Cardiac septum (tissue), 1 donor: ENCODE measurements around the gene C10orf71. TPM values are rescaled to one million over a fixed set of nuclear protein-coding genes. Genes with fewer than 3 reads are reported as not detected.
A peak's percentile ranks its signal among the peaks of the same experiment; 100 is the strongest.

ENCODE experiments used
- DNase-seq: peaks from one replicate; pipeline ENCODE4 v3.0.0-alpha.2; 2020; ENCODE audit warnings: low spot score
- intact Hi-C: fragments of 100-400 bp; cut with DNase I; formaldehyde crosslinking; loops from one replicate; pipeline ENCODE4 v1.14.0; 2022
- total RNA-seq: library from RNA; stranded (reverse); fragmentation: NEBNext Ultra II Directional; extraction: Animal tissue kit (Norgen Biotek cat#: 25700); gene quantifications from one replicate; pipeline ENCODE4 v1.2.1, GENCODE V29; 2021
- donor health status: DM: no; HTN: no; CAD: no.

Gene C10orf71
- total RNA-seq, 1 donor from 2014 or later: 163 TPM

- DNase-seq: peak; percentile 77
- intact Hi-C loops: no loop called here
Observed at GRCh38 chr10:49271346-49271745, 27.6 kb upstream of the C10orf71 start.

- intact Hi-C loops: loop anchor here (1.0 kb wide), 1 partner anchor 26 kb away; no protein-coding TSS in a partner anchor
- DNase-seq: peak; percentile 84
Observed at GRCh38 chr10:49272251-49273081, 26.5 kb upstream of the C10orf71 start.

- peak; percentile 59 for DNase-seq
- intact Hi-C loops: no loop called here
Observed at GRCh38 chr10:49273082-49273465, 25.9 kb upstream of the C10orf71 start.

DNA sequence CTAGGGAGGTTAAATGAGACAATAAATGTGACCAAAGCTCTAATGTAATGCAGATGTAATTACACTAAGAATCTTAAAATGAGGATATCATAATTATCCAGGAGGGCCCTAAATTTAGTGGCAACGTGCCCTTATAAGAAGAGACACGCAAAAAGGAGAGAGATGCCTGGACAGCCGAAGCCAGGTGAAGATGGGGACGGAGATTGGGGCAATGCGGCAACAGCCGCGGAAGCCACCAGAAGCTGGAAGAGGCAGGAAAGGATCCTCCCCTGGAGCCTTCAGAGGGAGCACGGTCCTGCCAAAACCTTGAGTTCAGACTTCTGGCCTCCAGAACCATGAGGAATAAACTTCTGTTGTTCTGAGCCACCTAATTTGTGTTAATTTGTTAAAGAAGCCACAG, 25.3 kb upstream of the C10orf71 start:
- intact Hi-C loops: no loop called here
- DNase-seq: peak; percentile 22

GRCh38 chr10:49274886-49275285, 24.1 kb upstream of the C10orf71 start:
- intact Hi-C loops: no loop called here
- DNase-seq: peak; percentile 71

DNA sequence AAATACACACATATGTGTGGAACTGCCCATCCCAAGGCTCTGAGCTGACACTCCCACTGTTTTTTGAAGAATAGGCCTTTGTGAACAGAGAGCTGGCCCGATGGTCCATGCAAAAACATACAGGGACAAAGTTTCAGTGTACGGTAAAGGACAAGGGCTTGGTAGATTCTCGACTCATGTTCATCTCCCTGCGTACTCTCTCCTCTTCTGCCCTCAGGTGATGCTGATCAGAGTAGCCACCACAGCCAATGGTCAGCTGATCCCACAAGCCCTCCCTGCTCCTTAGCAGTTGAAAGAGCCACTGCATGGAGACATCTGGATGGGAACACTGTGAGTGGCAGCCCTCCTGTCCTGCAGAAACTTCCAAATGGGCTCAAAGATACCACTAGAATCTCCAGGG, 23.1 kb upstream of the C10orf71 start:
- DNase-seq: peak; percentile 33
- intact Hi-C loops: no loop called here

DNA sequence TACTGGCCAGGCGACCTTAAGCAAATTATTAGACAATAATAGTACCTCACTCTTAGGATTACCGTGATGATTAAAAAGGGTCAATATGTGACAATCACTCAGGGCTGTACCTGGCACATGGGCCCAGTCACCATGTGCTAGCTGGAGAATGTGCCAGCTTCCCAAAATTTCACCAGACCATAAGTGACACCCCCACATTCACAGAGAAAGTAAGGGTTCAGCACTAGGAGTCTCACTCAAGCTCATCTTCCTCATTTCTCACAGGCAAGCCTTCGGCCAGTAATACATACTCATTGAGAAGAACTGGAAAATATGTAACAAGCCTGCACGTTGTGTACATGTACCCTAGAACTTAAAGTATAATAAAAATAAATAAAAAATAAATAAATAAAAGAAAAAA, 22.4 kb upstream of the C10orf71 start:
- intact Hi-C loops: no loop called here
- DNase-seq: no peak

GRCh38 chr10:49277973-49278372, 21.0 kb upstream of the C10orf71 start:
- peak; percentile 71 for DNase-seq
- intact Hi-C loops: no loop called here

- intact Hi-C loops: no loop called here
- peak; percentile 72 for DNase-seq
Observed at GRCh38 chr10:49278497-49278981, 20.4 kb upstream of the C10orf71 start.

- DNase-seq: peak; percentile 44
- intact Hi-C loops: no loop called here
Observed at GRCh38 chr10:49279015-49279880, 19.7 kb upstream of the C10orf71 start.

GRCh38 chr10:49280001-49280408, 19.0 kb upstream of the C10orf71 start:
- peak; percentile 57 for DNase-seq
- intact Hi-C loops: no loop called here

DNA sequence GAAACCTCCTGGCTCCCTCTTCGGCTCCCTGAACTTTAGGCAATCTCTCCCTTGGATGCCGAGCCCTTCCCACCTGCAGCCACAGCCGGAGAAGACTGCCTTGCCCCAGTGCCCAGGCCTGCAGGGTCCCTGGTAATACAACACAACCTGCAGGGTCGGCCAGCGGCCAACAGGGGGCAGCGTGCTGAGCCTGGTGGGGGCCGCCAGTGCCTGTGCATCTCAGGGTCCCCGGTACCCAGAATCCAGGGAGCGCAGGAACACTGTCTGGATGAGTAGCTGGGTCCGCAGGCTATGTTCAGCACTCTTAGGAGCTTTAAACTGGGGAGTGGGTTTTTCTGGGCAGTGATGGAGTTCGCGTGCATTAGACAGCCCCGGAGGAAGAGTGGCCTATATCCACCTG, 17.5 kb upstream of the C10orf71 start:
- DNase-seq: peak; percentile 14
- intact Hi-C loops: no loop called here

DNA sequence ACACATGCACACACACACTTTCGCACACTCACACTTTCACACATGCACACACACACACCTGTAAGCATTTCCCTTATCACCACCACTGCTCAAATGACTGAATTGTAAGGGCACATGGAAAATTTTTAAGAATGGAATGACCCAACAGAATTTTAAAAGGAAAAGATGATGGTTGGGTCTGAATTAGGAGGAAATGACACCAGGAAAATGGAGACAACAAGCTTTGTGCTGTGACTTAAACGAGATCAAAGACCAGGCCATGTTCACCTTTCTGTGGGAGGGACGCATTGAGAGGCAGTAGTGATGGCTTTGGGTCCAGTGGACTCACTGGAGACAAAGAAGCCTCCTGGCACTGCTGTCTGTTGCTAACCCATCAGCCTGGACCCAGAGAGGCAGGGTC, 16.7 kb upstream of the C10orf71 start:
- intact Hi-C loops: no loop called here
- peak; percentile 17 for DNase-seq

DNA sequence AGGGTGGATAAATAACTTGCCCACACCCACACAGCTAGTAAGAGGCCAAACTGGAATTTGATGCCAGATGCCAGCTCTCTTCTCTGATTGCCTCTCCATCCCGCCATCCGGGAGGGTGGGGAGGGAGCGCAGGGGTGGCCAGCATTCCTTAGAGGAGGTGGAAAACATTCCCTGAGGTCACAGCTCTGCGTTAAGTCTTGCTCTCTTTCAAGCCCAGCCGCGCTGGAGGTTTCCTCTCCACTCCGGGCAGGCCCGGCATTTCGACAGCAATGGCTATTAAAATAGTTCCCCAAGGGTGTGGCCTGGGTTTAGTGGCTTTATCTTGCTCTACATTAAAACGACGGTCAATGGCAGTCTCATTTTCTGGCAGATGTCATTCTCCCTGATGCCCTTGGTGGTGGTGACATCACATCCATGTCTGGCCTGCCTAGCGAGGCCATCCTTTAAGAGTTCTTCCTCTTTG, 16.1 kb upstream of the C10orf71 start:
- intact Hi-C loops: loop anchor here (1.0 kb wide), 1 partner anchor 15 kb away; no protein-coding TSS in a partner anchor
- peak; percentile 83 for DNase-seq

DNA sequence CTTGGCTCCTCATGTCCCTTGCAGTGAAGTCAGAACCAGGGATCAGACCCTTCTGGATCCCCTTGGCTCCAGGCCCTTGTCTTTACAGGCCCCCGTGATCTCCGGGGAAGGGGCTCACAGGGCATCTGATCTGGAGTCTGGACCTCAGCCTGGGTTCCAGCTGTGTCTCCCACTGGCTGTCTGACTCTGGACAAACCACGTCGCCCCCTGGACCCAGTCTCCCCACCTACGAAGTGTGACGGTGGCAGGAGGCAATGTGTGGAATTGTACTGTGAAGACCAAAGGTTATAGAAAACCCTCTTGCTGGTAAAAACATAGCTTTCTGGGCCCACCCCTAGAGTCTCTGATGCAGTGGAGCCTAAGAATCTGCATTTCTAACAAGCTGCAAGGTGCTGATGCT, 15.5 kb upstream of the C10orf71 start:
- intact Hi-C loops: loop anchor here (1.0 kb wide), 1 partner anchor 15 kb away; no protein-coding TSS in a partner anchor
- DNase-seq: peak; percentile 68

DNA sequence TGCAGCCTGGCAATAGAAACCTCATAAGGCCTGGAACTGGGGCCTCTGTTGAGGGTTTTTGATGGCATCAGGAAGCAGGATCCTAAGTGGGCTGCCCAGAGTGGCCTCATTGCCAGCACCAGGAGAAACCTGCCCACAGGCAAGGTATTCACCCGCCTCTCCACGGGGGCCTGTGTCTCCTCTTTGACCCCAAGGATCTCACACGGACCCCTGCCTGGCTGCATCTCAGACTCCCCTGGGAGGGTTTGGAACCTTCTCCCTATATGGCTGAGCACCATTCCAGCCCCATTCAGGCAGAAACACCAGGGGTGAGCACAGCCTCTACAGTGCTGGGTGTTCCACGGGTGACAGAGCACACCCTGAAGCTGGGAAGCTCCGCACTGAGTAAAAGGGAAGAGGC, 14.6 kb upstream of the C10orf71 start:
- intact Hi-C loops: no loop called here
- DNase-seq: peak; percentile 19

DNA sequence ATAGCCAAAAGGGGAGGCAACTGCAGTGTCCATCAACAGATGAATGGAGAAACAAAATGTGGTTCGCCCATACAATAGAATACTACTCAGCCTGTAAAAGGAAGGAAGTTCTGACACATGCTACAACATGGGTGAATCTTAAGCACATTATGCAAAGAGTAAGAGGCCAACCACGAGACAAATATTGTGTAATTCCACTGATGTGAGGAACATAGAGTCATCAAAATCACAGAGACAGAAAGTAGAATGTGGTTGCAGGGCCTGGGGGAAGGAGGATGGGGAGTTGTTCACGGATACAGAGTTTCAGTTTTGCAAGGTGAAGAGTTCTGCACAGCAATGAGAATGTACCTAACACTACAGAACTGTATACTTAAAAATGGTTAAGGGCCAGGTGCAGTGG, 13.7 kb upstream of the C10orf71 start:
- intact Hi-C loops: no loop called here
- peak; percentile 27 for DNase-seq

- intact Hi-C loops: no loop called here
- DNase-seq: peak; percentile 61
Observed at GRCh38 chr10:49286686-49287085, 12.3 kb upstream of the C10orf71 start.

DNA sequence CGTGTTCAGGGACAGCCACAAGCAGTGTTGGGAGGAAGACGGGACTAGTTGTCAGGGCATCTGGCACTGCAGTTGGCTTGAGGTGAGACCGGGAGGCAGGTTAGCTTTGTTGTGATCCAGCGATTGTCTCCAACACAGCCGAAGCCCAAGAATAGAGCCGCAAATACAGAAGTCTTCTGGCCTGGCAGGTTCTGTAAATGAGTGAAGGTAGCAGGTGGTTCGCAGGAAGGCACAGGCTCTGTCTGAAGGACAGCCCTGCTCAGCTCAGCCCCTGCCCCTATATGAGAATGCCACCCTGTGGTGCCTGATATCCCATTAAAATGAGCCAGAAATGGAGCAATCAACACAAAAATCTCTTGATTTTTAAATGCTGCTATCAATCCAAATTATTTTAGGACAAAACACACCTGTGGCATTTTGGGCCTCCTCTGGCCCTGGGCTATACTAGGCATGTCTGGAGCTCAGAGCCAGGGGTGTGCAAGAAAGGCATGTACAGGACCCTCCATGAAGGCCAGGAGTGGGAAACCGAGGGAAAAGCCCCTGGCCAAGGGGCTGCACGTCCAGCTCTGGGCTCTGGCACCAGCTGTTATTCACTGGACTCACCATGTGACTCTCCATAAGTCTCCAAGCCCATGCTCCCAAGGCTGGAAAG, 11.2 kb upstream of the C10orf71 start:
- intact Hi-C loops: no loop called here
- DNase-seq: peak; percentile 64
